CD8-positive, alpha-beta memory T cell (primary cell): ENCODE measurements around the gene CFAP100. TPM values are rescaled to one million over a fixed set of nuclear protein-coding genes. Genes with fewer than 3 reads are reported as not detected.

ENCODE experiments used
- CTCF ChIA-PET: fragments of 350-600 bp; sonication (Branson Sonifier 250); formaldehyde crosslinking; loops from one replicate; lab custom pipeline; 2021; ENCODE audit warnings: antibody characterized with exemption; lab: Charles Lee
- POLR2A ChIA-PET: fragments of 350-600 bp; sonication (Branson Sonifier 250); formaldehyde crosslinking; loops from one replicate; lab custom pipeline; 2021; ENCODE audit warnings: antibody characterized with exemption; lab: Charles Lee
- DNase-seq, 5 donors: peaks; one replicate each; pipeline versions ENCODE4 v3.0.0 to v3.0.0-alpha.2; 2020 to 2022; ENCODE audit warnings: mixed read lengths in 1 of 5
- H3K27ac ChIP-seq: one replicate; pipeline ENCODE4 v1.7.0; 2013; ENCODE audit warnings: low read depth, mild to moderate bottlenecking, low read length, moderate library complexity
- H3K27me3 ChIP-seq: 2 replicates; pipeline ENCODE4 v1.7.0; 2013; ENCODE audit warnings: low read length, mild to moderate bottlenecking; ENCODE audit not compliant: insufficient read depth, poor library complexity, severe bottlenecking
- H3K36me3 ChIP-seq: 2 replicates; pipeline ENCODE4 v1.7.0; 2013; ENCODE audit warnings: mild to moderate bottlenecking, low read length, moderate library complexity; ENCODE audit not compliant: insufficient read depth
- H3K4me1 ChIP-seq: 2 replicates; pipeline ENCODE4 v1.7.0; 2013; ENCODE audit warnings: mild to moderate bottlenecking, low read length, moderate library complexity; ENCODE audit not compliant: insufficient read depth
- H3K4me3 ChIP-seq: 2 replicates; pipeline ENCODE4 v1.7.0; 2013; ENCODE audit warnings: mild to moderate bottlenecking, low read length
- H3K9me3 ChIP-seq: 2 replicates; pipeline ENCODE4 v1.7.0; 2013; ENCODE audit warnings: mild to moderate bottlenecking, low read length
- H3K27ac Mint-ChIP-seq, 8 donors: one replicate each; pipeline ENCODE4 v1.8.0; 2020 to 2021; ENCODE audit warnings: mixed read lengths in 8 of 8, mild to moderate bottlenecking in 6 of 8, inconsistent platforms in 3 of 8, moderate library complexity in 3 of 8
- H3K27me3 Mint-ChIP-seq, 2 donors: one replicate each; pipeline ENCODE4 v1.8.0; 2020 to 2021; ENCODE audit warnings: mixed read lengths in 2 of 2, mild to moderate bottlenecking in 1 of 2, moderate library complexity in 1 of 2
- H3K36me3 Mint-ChIP-seq, 3 donors: one replicate each; pipeline ENCODE4 v1.8.0; 2020 to 2021; ENCODE audit warnings: mixed read lengths in 3 of 3, inconsistent platforms in 1 of 3, mild to moderate bottlenecking in 1 of 3
- H3K4me1 Mint-ChIP-seq, 3 donors: one replicate each; pipeline ENCODE4 v1.8.0; 2020 to 2021; ENCODE audit warnings: mixed read lengths in 3 of 3, inconsistent platforms in 1 of 3, mild to moderate bottlenecking in 1 of 3
- H3K4me3 Mint-ChIP-seq, 7 donors: one replicate each; pipeline ENCODE4 v1.8.0; 2020 to 2021; ENCODE audit warnings: mixed read lengths in 7 of 7, mild to moderate bottlenecking in 6 of 7, moderate library complexity in 4 of 7, inconsistent platforms in 2 of 7
- H3K9me3 Mint-ChIP-seq, 5 donors: one replicate each; pipeline ENCODE4 v1.8.0; 2020 to 2022; ENCODE audit warnings: mixed read lengths in 5 of 5, mild to moderate bottlenecking in 3 of 5, moderate library complexity in 2 of 5, inconsistent platforms in 1 of 5
- polyA plus RNA-seq: library from polyadenylated mRNA; unstranded; fragments of 300-500 nt; fragmentation: Illumina TruSeq; gene quantifications from one replicate; pipeline ENCODE4 v1.2.3, GENCODE V29; 2021
- total RNA-seq, 2 experiments: library from RNA; stranded (reverse); gene quantifications; one replicate each; pipeline ENCODE4 v1.2.3, GENCODE V29; 2021

CFAP100 gene
- total and polyA plus RNA-seq, 3 experiments from 2014 or later = not detected

GRCh38 chr3:126360046-126360713 is 34.5 kb upstream of the CFAP100 start:
- ChIA-PET CTCF (interaction anchor here (1.0 kb wide), 1 partner anchor 11 kb away, joined by 3 read pairs; no protein-coding TSS in a partner anchor), POLR2A (no interaction called here)
- peaks cover 42 to 66% of the 10 kb centered on the region in 2 donors for H3K27me3 Mint-ChIP-seq
- Histone ChIP-seq H3K36me3 (no peaks in the 10 kb centered on the region), H3K4me1 (no peaks in the 10 kb centered on the region), H3K4me3 (no peak overlapping the region), H3K9me3 (no peaks in the 10 kb centered on the region), H3K27me3 (peaks cover 18% of the 10 kb centered on the region), H3K27ac (no peak overlapping the region)
- H3K36me3 Mint-ChIP-seq = peaks cover 0 to 2% (median 0%) of the 10 kb centered on the region in 3 donors
- peak in 1 of 5 donors; percentile 27 for DNase-seq
- peak overlapping the region in 1 of 7 donors; percentile 4 for H3K4me3 Mint-ChIP-seq
- no peak overlapping the region for H3K27ac Mint-ChIP-seq
- H3K4me1 Mint-ChIP-seq = peaks cover 16 to 21% (median 17%) of the 10 kb centered on the region in 3 donors
- H3K9me3 Mint-ChIP-seq = no peaks in the 10 kb centered on the region

GRCh38 chr3:126360714-126361060 is 34.0 kb upstream of the CFAP100 start:
- peak overlapping the region in 1 of 7 donors; percentile 44 for H3K4me3 Mint-ChIP-seq
- H3K36me3 Mint-ChIP-seq = peaks cover 0 to 2% (median 0%) of the 10 kb centered on the region in 3 donors
- Histone ChIP-seq H3K36me3 (no peaks in the 10 kb centered on the region), H3K4me1 (no peaks in the 10 kb centered on the region), H3K9me3 (no peaks in the 10 kb centered on the region), H3K27me3 (peaks cover 18% of the 10 kb centered on the region), H3K27ac (no peak overlapping the region), H3K4me3 (no peak overlapping the region)
- DNase-seq = peak in 1 of 5 donors; percentile 6
- H3K27me3 Mint-ChIP-seq = peaks cover 38 to 61% of the 10 kb centered on the region in 2 donors
- POLR2A ChIA-PET = no interaction called here
- no peaks in the 10 kb centered on the region for H3K9me3 Mint-ChIP-seq
- CTCF ChIA-PET = interaction anchor here (1.0 kb wide), 1 partner anchor 12 kb away, joined by 3 read pairs; no protein-coding TSS in a partner anchor
- peaks cover 11 to 17% (median 13%) of the 10 kb centered on the region in 3 donors for H3K4me1 Mint-ChIP-seq
- H3K27ac Mint-ChIP-seq = no peak overlapping the region

GRCh38 chr3:126361211-126361610 is 33.5 kb upstream of the CFAP100 start:
- Mint-ChIP-seq H3K36me3 (peaks cover 0 to 2% (median 0%) of the 10 kb centered on the region in 3 donors), H3K27ac (peak overlapping the region in 2 of 8 donors; percentile 39 to 91), H3K4me3 (no peak overlapping the region), H3K9me3 (no peaks in the 10 kb centered on the region), H3K27me3 (peaks cover 38 to 60% of the 10 kb centered on the region in 2 donors), H3K4me1 (peaks cover 10 to 14% (median 11%) of the 10 kb centered on the region in 3 donors)
- no peak overlapping the region for H3K27ac ChIP-seq
- H3K4me3 ChIP-seq = no peak overlapping the region
- ChIA-PET POLR2A (no interaction called here), CTCF (interaction anchor here (1.0 kb wide), 1 partner anchor 12 kb away, joined by 3 read pairs; no protein-coding TSS in a partner anchor)
- no peaks in the 10 kb centered on the region for H3K36me3 ChIP-seq
- DNase-seq = no peak
- no peaks in the 10 kb centered on the region for H3K4me1 ChIP-seq
- H3K9me3 ChIP-seq = no peaks in the 10 kb centered on the region
- peaks cover 15% of the 10 kb centered on the region for H3K27me3 ChIP-seq

GRCh38 chr3:126364130-126364695 is 30.5 kb upstream of the CFAP100 start:
- CTCF ChIA-PET = interaction anchor here (1.7 kb wide), 1 partner anchor 16 kb away, joined by 3 read pairs; no protein-coding TSS in a partner anchor
- no peaks in the 10 kb centered on the region for H3K9me3 ChIP-seq
- H3K4me1 ChIP-seq = no peaks in the 10 kb centered on the region
- Mint-ChIP-seq H3K27ac (no peak overlapping the region), H3K4me1 (no peaks in the 10 kb centered on the region), H3K4me3 (no peak overlapping the region), H3K36me3 (no peaks in the 10 kb centered on the region), H3K9me3 (no peaks in the 10 kb centered on the region), H3K27me3 (peaks cover 22 to 48% of the 10 kb centered on the region in 2 donors)
- H3K27ac ChIP-seq = no peak overlapping the region
- H3K36me3 ChIP-seq = no peaks in the 10 kb centered on the region
- no peak for DNase-seq
- POLR2A ChIA-PET = no interaction called here
- H3K27me3 ChIP-seq = no peaks in the 10 kb centered on the region
- H3K4me3 ChIP-seq = no peak overlapping the region

- H3K4me1 Mint-ChIP-seq = no peaks in the 10 kb centered on the region
- H3K27ac Mint-ChIP-seq = no peak overlapping the region
- Histone ChIP-seq H3K4me1 (no peaks in the 10 kb centered on the region), H3K27ac (no peak overlapping the region), H3K27me3 (no peaks in the 10 kb centered on the region), H3K9me3 (no peaks in the 10 kb centered on the region), H3K4me3 (no peak overlapping the region), H3K36me3 (no peaks in the 10 kb centered on the region)
- POLR2A ChIA-PET = no interaction called here
- H3K27me3 Mint-ChIP-seq = peaks cover 17 to 42% of the 10 kb centered on the region in 2 donors
- CTCF ChIA-PET = interaction anchor here (1.7 kb wide), 1 partner anchor 16 kb away, joined by 3 read pairs; no protein-coding TSS in a partner anchor
- no peak for DNase-seq
- no peak overlapping the region for H3K4me3 Mint-ChIP-seq
- H3K9me3 Mint-ChIP-seq = no peaks in the 10 kb centered on the region
- no peaks in the 10 kb centered on the region for H3K36me3 Mint-ChIP-seq
Observed at GRCh38 chr3:126364731-126365301, 29.9 kb upstream of the CFAP100 start.

GRCh38 chr3:126365351-126366277 is 29.1 kb upstream of the CFAP100 start:
- Mint-ChIP-seq H3K4me3 (no peak overlapping the region), H3K27me3 (peaks cover 14 to 36% of the 10 kb centered on the region in 2 donors), H3K9me3 (peaks cover 0 to 1% (median 0%) of the 10 kb centered on the region in 5 donors), H3K4me1 (no peaks in the 10 kb centered on the region), H3K36me3 (no peaks in the 10 kb centered on the region), H3K27ac (no peak overlapping the region)
- CTCF ChIA-PET = interaction anchor here (1.7 kb wide), 1 partner anchor 15 kb away, joined by 3 read pairs; no protein-coding TSS in a partner anchor
- DNase-seq = no peak
- Histone ChIP-seq H3K27me3 (no peaks in the 10 kb centered on the region), H3K9me3 (no peaks in the 10 kb centered on the region), H3K36me3 (no peaks in the 10 kb centered on the region), H3K27ac (no peak overlapping the region), H3K4me1 (no peaks in the 10 kb centered on the region), H3K4me3 (no peak overlapping the region)
- POLR2A ChIA-PET = no interaction called here

GRCh38 chr3:126367316-126367805 is 27.3 kb upstream of the CFAP100 start:
- POLR2A ChIA-PET = no interaction called here

More at GRCh38 chr3:126367316-126367805, 27.3 kb upstream of the CFAP100 start:
- Histone ChIP-seq H3K27me3 (no peaks in the 10 kb centered on the region), H3K4me3 (no peak overlapping the region), H3K27ac (no peak overlapping the region), H3K36me3 (no peaks in the 10 kb centered on the region), H3K9me3 (no peaks in the 10 kb centered on the region), H3K4me1 (no peaks in the 10 kb centered on the region)
- H3K36me3 Mint-ChIP-seq = no peaks in the 10 kb centered on the region
- CTCF ChIA-PET = no interaction called here
- peaks cover 3 to 27% of the 10 kb centered on the region in 2 donors for H3K27me3 Mint-ChIP-seq
- no peaks in the 10 kb centered on the region for H3K4me1 Mint-ChIP-seq
- DNase-seq = no peak
- no peak overlapping the region for H3K4me3 Mint-ChIP-seq
- H3K9me3 Mint-ChIP-seq = peaks cover 0 to 1% (median 0%) of the 10 kb centered on the region in 5 donors
- H3K27ac Mint-ChIP-seq = peak overlapping the region in 1 of 8 donors; percentile 77
